DMS114 treated with DMSO at 0.1 percent for 48 hours (cell line): ENCODE results near the gene PRKACG.
"Not testable (repeated sequence)": the region's sequence is repeated elsewhere in the genome, so short reads cannot be mapped to it uniquely, and the experiment has no call there.

Source experiments
- DNase-seq: peaks from one replicate; lab custom pipeline; 2025; ENCODE audit not compliant: unreplicated experiment; lab: John Stamatoyannopoulos, UW

PRKACG gene

GRCh38 chr9:69027355-69028097 lies 13.6 kb upstream of the PRKACG start:
- DNase-seq, result peak; percentile 39

GRCh38 chr9:69023650-69024049 lies 9.7 kb upstream of the PRKACG start:
- DNase-seq, result no peak

GRCh38 chr9:69020301-69021145 lies 6.6 kb upstream of the PRKACG start:
- DNase-seq, result no peak

GRCh38 chr9:69019808-69020207 lies 5.9 kb upstream of the PRKACG start:
- no peak for DNase-seq

GRCh38 chr9:69018737-69019136 lies 4.8 kb upstream of the PRKACG start:
- DNase-seq, result no peak

GRCh38 chr9:69016191-69017096 lies 2.5 kb upstream of the PRKACG start:
- no peak for DNase-seq

GRCh38 chr9:69013382-69013727 lies 558 bp downstream of the PRKACG start:
- no peak for DNase-seq

- DNase-seq, result no peak
These were observed 1.1 kb downstream of the PRKACG start for GRCh38 chr9:69012696-69013381.

GRCh38 chr9:69009708-69010107 lies 4.2 kb downstream of the PRKACG start:
- no peak for DNase-seq

- DNase-seq, result no peak
These were observed 9.1 kb downstream of the PRKACG start for GRCh38 chr9:69004836-69005235.

GRCh38 chr9:69003051-69003450 lies 10.9 kb downstream of the PRKACG start:
- DNase-seq, result no peak

- DNase-seq, result no peak
These were observed 12.0 kb downstream of the PRKACG start for GRCh38 chr9:69001921-69002320.

GRCh38 chr9:68999393-69000105 lies 14.4 kb downstream of the PRKACG start:
- peak; percentile 26 for DNase-seq

GRCh38 chr9:68998812-68999211 lies 15.1 kb downstream of the PRKACG start:
- no peak for DNase-seq

- DNase-seq, result no peak
These were observed 15.5 kb downstream of the PRKACG start for GRCh38 chr9:68998385-68998784.

GRCh38 chr9:68997666-68998065 lies 16.2 kb downstream of the PRKACG start:
- DNase-seq, result no peak

GRCh38 chr9:68996462-68996861 lies 17.5 kb downstream of the PRKACG start:
- DNase-seq, result no peak

GRCh38 chr9:68995776-68996175 lies 18.1 kb downstream of the PRKACG start:
- no peak for DNase-seq

- no peak for DNase-seq
These were observed 22.5 kb downstream of the PRKACG start for GRCh38 chr9:68991457-68991856.

- DNase-seq, result not testable (repeated sequence)
These were observed 27.0 kb downstream of the PRKACG start for GRCh38 chr9:68986949-68987348.
